Measurements from ENCODE around the gene BCAS3. TPM values are rescaled to one million over a fixed set of nuclear protein-coding genes. Genes with fewer than 3 reads are reported as not detected.

BCAS3 gene
- total and polyA plus RNA-seq, 4 donors, result 5.8 to 24.6 (median 10.1) TPM

DNA sequence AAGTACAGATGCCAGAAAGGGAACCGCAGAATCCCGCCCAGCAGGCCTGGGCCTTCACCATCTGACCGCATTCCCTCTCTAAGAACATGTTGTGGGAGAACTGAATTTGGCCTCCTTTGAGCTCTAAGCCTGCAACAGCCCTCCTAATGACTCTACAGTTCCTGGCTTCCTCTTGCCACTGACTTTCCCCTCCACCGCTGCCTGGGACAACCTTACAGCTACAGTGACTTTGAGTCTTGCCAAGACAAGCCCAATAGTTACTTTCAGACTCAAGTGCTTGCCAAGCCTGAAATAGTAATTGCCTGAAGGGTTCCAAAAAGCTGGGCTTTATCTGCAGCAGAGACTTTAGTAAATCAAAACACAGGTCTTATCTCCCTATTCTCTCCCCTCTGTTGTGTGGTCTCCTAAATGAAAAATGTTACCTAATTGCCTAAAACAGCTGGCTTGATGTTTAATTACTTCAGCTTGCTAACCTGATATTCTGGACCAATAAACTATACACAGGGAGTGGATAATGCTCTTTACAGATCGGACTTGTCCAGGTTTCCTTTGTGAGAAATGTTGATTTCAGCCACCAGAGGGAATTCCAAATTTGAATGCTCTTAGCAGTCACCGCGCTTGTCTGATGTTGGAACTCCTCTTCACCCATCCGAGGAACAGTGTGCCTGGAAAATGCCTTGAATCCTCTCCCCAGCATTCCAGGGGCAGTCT lies 636.9 kb downstream of the BCAS3 start (continued):
- TF ChIP-seq, protein P1, sequence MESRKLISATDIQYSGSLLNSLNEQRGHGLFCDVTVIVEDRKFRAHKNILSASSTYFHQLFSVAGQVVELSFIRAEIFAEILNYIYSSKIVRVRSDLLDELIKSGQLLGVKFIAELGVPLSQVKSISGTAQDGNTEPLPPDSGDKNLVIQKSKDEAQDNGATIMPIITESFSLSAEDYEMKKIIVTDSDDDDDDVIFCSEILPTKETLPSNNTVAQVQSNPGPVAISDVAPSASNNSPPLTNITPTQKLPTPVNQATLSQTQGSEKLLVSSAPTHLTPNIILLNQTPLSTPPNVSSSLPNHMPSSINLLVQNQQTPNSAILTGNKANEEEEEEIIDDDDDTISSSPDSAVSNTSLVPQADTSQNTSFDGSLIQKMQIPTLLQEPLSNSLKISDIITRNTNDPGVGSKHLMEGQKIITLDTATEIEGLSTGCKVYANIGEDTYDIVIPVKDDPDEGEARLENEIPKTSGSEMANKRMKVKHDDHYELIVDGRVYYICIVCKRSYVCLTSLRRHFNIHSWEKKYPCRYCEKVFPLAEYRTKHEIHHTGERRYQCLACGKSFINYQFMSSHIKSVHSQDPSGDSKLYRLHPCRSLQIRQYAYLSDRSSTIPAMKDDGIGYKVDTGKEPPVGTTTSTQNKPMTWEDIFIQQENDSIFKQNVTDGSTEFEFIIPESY (IDR thresholded peaks at IDR 0.05), result no peak

DNA sequence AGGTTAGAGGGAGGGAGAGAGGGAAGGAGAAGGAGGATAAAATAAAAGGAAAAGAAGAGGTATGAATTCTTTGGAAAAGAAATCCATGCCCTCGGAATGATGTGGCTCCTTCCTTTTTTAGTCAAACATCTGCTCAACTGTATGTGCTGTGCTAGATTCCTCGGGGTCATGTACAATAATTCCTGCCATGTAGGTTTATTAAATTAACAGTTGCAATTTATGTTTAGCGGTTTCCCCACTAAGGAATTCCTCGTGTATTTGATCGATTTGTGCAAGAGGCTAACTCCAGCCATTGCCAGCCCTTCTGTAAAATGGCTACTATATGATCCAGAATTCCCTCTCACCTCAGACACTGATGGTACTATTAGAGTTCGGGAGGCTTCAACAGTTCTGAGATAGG lies 639.0 kb downstream of the BCAS3 start:
- no peak overlapping the region for H3K27ac ChIP-seq (ENCODE audit: low read depth in 1 of 2, low read length in 2 of 2)
- TF ChIP-seq EGR1 (IDR thresholded peaks at IDR 0.05; ENCODE audit: low read depth in 2 of 2) (no peak), GABPA (IDR thresholded peaks at IDR 0.05 in 1 of 2, conservative IDR thresholded peaks at IDR 0.05 in 1 of 2) (no peak), HNF4A (conservative IDR thresholded peaks at IDR 0.05) (no peak), YY1 (IDR thresholded peaks at IDR 0.05) (no peak), FOXA1 (IDR thresholded peaks at IDR 0.05) (no peak), RXRA (IDR thresholded peaks at IDR 0.05) (no peak)
- TF ChIP-seq, protein P1 (IDR thresholded peaks at IDR 0.05), result no peak
- TF ChIP-seq, protein P2, sequence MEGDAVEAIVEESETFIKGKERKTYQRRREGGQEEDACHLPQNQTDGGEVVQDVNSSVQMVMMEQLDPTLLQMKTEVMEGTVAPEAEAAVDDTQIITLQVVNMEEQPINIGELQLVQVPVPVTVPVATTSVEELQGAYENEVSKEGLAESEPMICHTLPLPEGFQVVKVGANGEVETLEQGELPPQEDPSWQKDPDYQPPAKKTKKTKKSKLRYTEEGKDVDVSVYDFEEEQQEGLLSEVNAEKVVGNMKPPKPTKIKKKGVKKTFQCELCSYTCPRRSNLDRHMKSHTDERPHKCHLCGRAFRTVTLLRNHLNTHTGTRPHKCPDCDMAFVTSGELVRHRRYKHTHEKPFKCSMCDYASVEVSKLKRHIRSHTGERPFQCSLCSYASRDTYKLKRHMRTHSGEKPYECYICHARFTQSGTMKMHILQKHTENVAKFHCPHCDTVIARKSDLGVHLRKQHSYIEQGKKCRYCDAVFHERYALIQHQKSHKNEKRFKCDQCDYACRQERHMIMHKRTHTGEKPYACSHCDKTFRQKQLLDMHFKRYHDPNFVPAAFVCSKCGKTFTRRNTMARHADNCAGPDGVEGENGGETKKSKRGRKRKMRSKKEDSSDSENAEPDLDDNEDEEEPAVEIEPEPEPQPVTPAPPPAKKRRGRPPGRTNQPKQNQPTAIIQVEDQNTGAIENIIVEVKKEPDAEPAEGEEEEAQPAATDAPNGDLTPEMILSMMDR (IDR thresholded peaks at IDR 0.05; ENCODE audit: low read depth, low read length, missing input control), result no peak
- TF ChIP-seq, protein P3, sequence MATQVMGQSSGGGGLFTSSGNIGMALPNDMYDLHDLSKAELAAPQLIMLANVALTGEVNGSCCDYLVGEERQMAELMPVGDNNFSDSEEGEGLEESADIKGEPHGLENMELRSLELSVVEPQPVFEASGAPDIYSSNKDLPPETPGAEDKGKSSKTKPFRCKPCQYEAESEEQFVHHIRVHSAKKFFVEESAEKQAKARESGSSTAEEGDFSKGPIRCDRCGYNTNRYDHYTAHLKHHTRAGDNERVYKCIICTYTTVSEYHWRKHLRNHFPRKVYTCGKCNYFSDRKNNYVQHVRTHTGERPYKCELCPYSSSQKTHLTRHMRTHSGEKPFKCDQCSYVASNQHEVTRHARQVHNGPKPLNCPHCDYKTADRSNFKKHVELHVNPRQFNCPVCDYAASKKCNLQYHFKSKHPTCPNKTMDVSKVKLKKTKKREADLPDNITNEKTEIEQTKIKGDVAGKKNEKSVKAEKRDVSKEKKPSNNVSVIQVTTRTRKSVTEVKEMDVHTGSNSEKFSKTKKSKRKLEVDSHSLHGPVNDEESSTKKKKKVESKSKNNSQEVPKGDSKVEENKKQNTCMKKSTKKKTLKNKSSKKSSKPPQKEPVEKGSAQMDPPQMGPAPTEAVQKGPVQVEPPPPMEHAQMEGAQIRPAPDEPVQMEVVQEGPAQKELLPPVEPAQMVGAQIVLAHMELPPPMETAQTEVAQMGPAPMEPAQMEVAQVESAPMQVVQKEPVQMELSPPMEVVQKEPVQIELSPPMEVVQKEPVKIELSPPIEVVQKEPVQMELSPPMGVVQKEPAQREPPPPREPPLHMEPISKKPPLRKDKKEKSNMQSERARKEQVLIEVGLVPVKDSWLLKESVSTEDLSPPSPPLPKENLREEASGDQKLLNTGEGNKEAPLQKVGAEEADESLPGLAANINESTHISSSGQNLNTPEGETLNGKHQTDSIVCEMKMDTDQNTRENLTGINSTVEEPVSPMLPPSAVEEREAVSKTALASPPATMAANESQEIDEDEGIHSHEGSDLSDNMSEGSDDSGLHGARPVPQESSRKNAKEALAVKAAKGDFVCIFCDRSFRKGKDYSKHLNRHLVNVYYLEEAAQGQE (IDR thresholded peaks at IDR 0.05), result no peak
- WGBS, result 96% methylated on average over 6 of the region's 6 CpGs

More for the DNA sequence above, 639.0 kb downstream of the BCAS3 start:
- Histone ChIP-seq H3K4me1 (ENCODE audit: control insufficient read depth in 4 of 4, insufficient read depth in 4 of 4, low read length in 3 of 4) (no peaks in the 10 kb centered on the region), H3K9ac (ENCODE audit: low read depth in 1 of 2, low read length in 2 of 2) (no peak overlapping the region), H3K36me3 (ENCODE audit: control insufficient read depth in 4 of 4, insufficient read depth in 3 of 4, low read depth in 1 of 4, low read length in 3 of 4) (no peaks in the 10 kb centered on the region), H3K27me3 (ENCODE audit: control insufficient read depth in 4 of 4, insufficient read depth in 4 of 4, low read length in 3 of 4) (no peaks in the 10 kb centered on the region), H3K4me3 (ENCODE audit: low read depth in 1 of 3, low read length in 3 of 3) (no peak overlapping the region), H3K9me3 (ENCODE audit: control insufficient read depth in 4 of 4, low read length in 3 of 4) (no peaks in the 10 kb centered on the region)
- no peak for DNase-seq (ENCODE audit: low spot score)
